IMR-90 (cell line): Measurements from ENCODE around the gene NOS1. TPM values are rescaled to one million over a fixed set of nuclear protein-coding genes. Genes with fewer than 3 reads are reported as not detected.

Source experiments
- ATAC-seq: fragments of 200-7000 bp; cut with Tn5 transposase; 2 replicates; pipeline ENCODE4 v1.9.1; 2020; ENCODE audit warnings: low read depth, mild to moderate bottlenecking, moderate library complexity
- BruUV-seq: library from RNA; stranded (reverse); fragments of 400-500 nt; replicated peaks from 2 replicates; lab custom pipeline; 2021; lab: Mats Ljungman, UMichigan
- CTCF ChIA-PET: fragments of 300-600 bp; formaldehyde crosslinking; extraction: SDS; loops from one replicate; lab custom pipeline; 2021; ENCODE audit warnings: antibody characterized with exemption; lab: Yijun Ruan, JAX
- POLR2A ChIA-PET: fragments of 300-600 bp; sonication (Branson Sonifier 250); formaldehyde crosslinking; loops from one replicate; lab custom pipeline; 2022; ENCODE audit warnings: antibody characterized with exemption; ENCODE audit not compliant: unreplicated experiment; lab: Charles Lee
- DNase-seq: peaks from one replicate; pipeline ENCODE4 v3.0.0; 2013
- H2AFZ ChIP-seq: replicated peaks from 2 replicates; pipeline ENCODE3; 2013; ENCODE audit warnings: low read length, mild to moderate bottlenecking; ENCODE audit not compliant: poor library complexity
- H2AK5ac ChIP-seq: 2 replicates; pipeline ENCODE4 v1.6.1; 2013; ENCODE audit warnings: low read depth, low read length, inconsistent platforms
- H2AK9ac ChIP-seq: replicated peaks from 2 replicates; pipeline ENCODE3; 2013; ENCODE audit warnings: mild to moderate bottlenecking, low read depth, low read length, moderate library complexity; ENCODE audit not compliant: poor library complexity
- H2BK120ac ChIP-seq: 2 replicates; pipeline ENCODE4 v1.6.1; 2013; ENCODE audit warnings: low read depth, low read length, inconsistent platforms
- H2BK15ac ChIP-seq: 3 replicates; pipeline ENCODE4 v1.6.1; 2013; ENCODE audit warnings: low read depth, low read length, inconsistent platforms
- H2BK20ac ChIP-seq: 2 replicates; pipeline ENCODE4 v1.6.1; 2013; ENCODE audit warnings: low read depth, mild to moderate bottlenecking, inconsistent platforms, low read length, moderate library complexity
- H2BK5ac ChIP-seq: 2 replicates; pipeline ENCODE4 v1.6.1; 2013; ENCODE audit warnings: mild to moderate bottlenecking, low read depth, low read length, inconsistent platforms; ENCODE audit not compliant: poor library complexity, severe bottlenecking
- H3K14ac ChIP-seq: replicated peaks from 2 replicates; pipeline ENCODE4 v1.6.1; 2013; ENCODE audit warnings: low read depth, low read length, inconsistent platforms
- H3K18ac ChIP-seq: 2 replicates; pipeline ENCODE4 v1.6.1; 2013; ENCODE audit warnings: low read depth, low read length, control low read depth
- H3K23ac ChIP-seq: 2 replicates; pipeline ENCODE4 v1.6.1; 2013; ENCODE audit warnings: low read depth, low read length, inconsistent platforms
- H3K27ac ChIP-seq: 2 replicates; pipeline ENCODE4 v1.5.1; 2013; ENCODE audit warnings: mild to moderate bottlenecking, control low read depth, low read length; ENCODE audit not compliant: insufficient read depth
- H3K27me3 ChIP-seq: 2 replicates; pipeline ENCODE4 v1.6.1; 2013; ENCODE audit warnings: low read length; ENCODE audit not compliant: control insufficient read depth, insufficient read depth
- H3K36me3 ChIP-seq: 2 replicates; pipeline ENCODE4 v1.6.1; 2013; ENCODE audit warnings: low read length, mixed read lengths; ENCODE audit not compliant: control insufficient read depth, insufficient read depth
- H3K4ac ChIP-seq: 2 replicates; pipeline ENCODE4 v1.6.1; 2013; ENCODE audit warnings: low read depth, low read length, inconsistent platforms
- H3K4me1 ChIP-seq: 2 replicates; pipeline ENCODE4 v1.6.1; 2013; ENCODE audit warnings: low read length, mixed read lengths; ENCODE audit not compliant: control insufficient read depth, insufficient read depth
- H3K4me2 ChIP-seq: 2 replicates; pipeline ENCODE4 v1.6.1; 2013; ENCODE audit warnings: low read depth, mild to moderate bottlenecking, control low read depth, low read length, moderate library complexity
- H3K4me3 ChIP-seq: 2 replicates; pipeline ENCODE4 v1.5.1; 2013; ENCODE audit warnings: low read depth, mild to moderate bottlenecking, control low read depth, low read length, moderate library complexity; ENCODE audit not compliant: insufficient read depth
- H3K56ac ChIP-seq: 2 replicates; pipeline ENCODE4 v1.6.1; 2013; ENCODE audit warnings: low read length, inconsistent platforms; ENCODE audit not compliant: insufficient read depth; ENCODE audit errors: extremely low read depth
- H3K79me1 ChIP-seq, 2 experiments: 2 replicates each; pipeline ENCODE4 v1.6.1; 2013; ENCODE audit warnings: low read length in 2 of 2, inconsistent platforms in 1 of 2, low read depth in 1 of 2
- H3K9ac ChIP-seq: 2 replicates; pipeline ENCODE4 v1.6.1; 2013; ENCODE audit warnings: low read depth, low read length, control low read depth
- H3K9me1 ChIP-seq: 2 replicates; pipeline ENCODE4 v1.6.1; 2013; ENCODE audit warnings: low read length, inconsistent platforms; ENCODE audit not compliant: insufficient read depth
- H3K9me3 ChIP-seq: 2 replicates; pipeline ENCODE4 v1.6.1; 2013; ENCODE audit warnings: low read length; ENCODE audit not compliant: control insufficient read depth, insufficient read depth
- H4K20me1 ChIP-seq: 2 replicates; pipeline ENCODE4 v1.6.1; 2013; ENCODE audit warnings: low read length, inconsistent platforms; ENCODE audit not compliant: insufficient read depth
- H4K5ac ChIP-seq: 2 replicates; pipeline ENCODE4 v1.6.1; 2013; ENCODE audit warnings: mild to moderate bottlenecking, low read depth, low read length, control low read depth
- H4K8ac ChIP-seq, 2 experiments: 2 replicates each; pipeline ENCODE4 v1.6.1; 2013; ENCODE audit warnings: low read depth in 2 of 2, low read length in 2 of 2, control low read depth in 1 of 2, inconsistent platforms in 1 of 2
- H4K91ac ChIP-seq: 2 replicates; pipeline ENCODE4 v1.6.1; 2013; ENCODE audit warnings: low read depth, low read length, inconsistent platforms; ENCODE audit not compliant: insufficient read depth
- CHD1 ChIP-seq: IDR thresholded peaks from 2 replicates; pipeline ENCODE4 v1.6.1; 2012; ENCODE audit warnings: low read depth, low read length, improper control_type of control experiment
- MAZ ChIP-seq: IDR thresholded peaks from 2 replicates; pipeline ENCODE4 v1.6.1; 2012; ENCODE audit warnings: low read depth, mild to moderate bottlenecking, low read length, improper control_type of control experiment, moderate library complexity, borderline replicate concordance
- WGBS, 2 experiments: methylation state at CpG; one replicate each; pipeline versions ENCODE4 v1.1.5 to v1.1.7; 2013; ENCODE audit warnings: missing lambda C conversion rate in 2 of 2; ENCODE audit not compliant: insufficient read length in 1 of 2; ENCODE audit errors: extremely low coverage in 2 of 2; 5-methylcytosine and 5-hydroxymethylcytosine counted together
- dilution Hi-C: fragments of 300-500 bp; cut with HindIII; formaldehyde crosslinking; loops from one replicate; pipeline ENCODE4 v1.14.3; 2018; ENCODE audit warnings: low sequenced_read_pairs; ENCODE audit not compliant: unreplicated experiment
- in situ Hi-C: fragments of 300-500 bp; cut with MboI; formaldehyde crosslinking; loops from 3 replicates; pipeline ENCODE4 v1.14.3; 2019; ENCODE audit warnings: low sequenced_read_pairs, inconsistent platforms, mixed read lengths
- intact Hi-C: fragments of 100-400 bp; cut with micrococcal nuclease; formaldehyde crosslinking; loops from 2 replicates; pipeline ENCODE4 v1.10.0; 2022
- polyA plus RNA-seq, 3 experiments: library from polyadenylated mRNA; depleted of rRNA; stranded (reverse); fragments of >200 nt; gene quantifications; 2 replicates each; pipeline ENCODE4 v1.2.3, GENCODE V29; 2012; ENCODE audit warnings: low replicate concordance in 1 of 3
- total RNA-seq: library from RNA; depleted of rRNA; stranded (reverse); fragments of >200 nt; gene quantifications from 2 replicates; pipeline ENCODE4 v1.2.3, GENCODE V29; 2012

Gene NOS1
- total and polyA plus RNA-seq, 2 of the 4 experiments (the other 2 are of a cell fraction): 0.09 TPM; not detected in 1

- Histone ChIP-seq H2AK5ac (no peak overlapping the region), H3K4me1 (peaks cover 5% of the 10 kb centered on the region), H4K91ac (no peak overlapping the region), H2BK20ac (no peak overlapping the region), H2BK120ac (no peak overlapping the region), H2BK15ac (no peak overlapping the region), H3K23ac (no peak overlapping the region), H3K9me3 (no peaks in the 10 kb centered on the region), H3K14ac (no peak overlapping the region), H2BK5ac (no peak overlapping the region), H3K9me1 (peaks cover 3% of the 10 kb centered on the region; the same call in 1 of the 2 replicates), H3K27me3 (no peaks in the 10 kb centered on the region), H3K36me3 (peaks cover 26% of the 10 kb centered on the region), H2AFZ (no peak overlapping the region), H3K56ac (no peak overlapping the region), H4K5ac (no peak overlapping the region), H3K79me1 (peaks cover 3 to 6% of the 10 kb centered on the region in 2 experiments; a peak in 2 of 4 replicates), H4K8ac (no peak overlapping the region), H3K18ac (no peak overlapping the region), H3K9ac (no peak overlapping the region), H3K4ac (no peak overlapping the region), H3K27ac (no peak overlapping the region), H2AK9ac (no peak overlapping the region), H3K4me2 (no peak overlapping the region), H4K20me1 (no peaks in the 10 kb centered on the region), H3K4me3 (no peak overlapping the region)
- dilution Hi-C loops: no loop called here
- DNase-seq (no peak), ATAC-seq (no peak)
- TF ChIP-seq CHD1: no peak
- no peak for TF ChIP-seq MAZ
- in situ Hi-C loops: no loop called here
- intact Hi-C loops: no loop called here
- ChIA-PET POLR2A (no interaction called here), CTCF (no interaction called here)
- WGBS, 2 experiments: no CpG with 5 or more reads among the region's 4 CpGs
- no TSS peak for BruUV-seq
Observed at GRCh38 chr12:117180758-117181467, 180.5 kb downstream of the NOS1 start.
